ENCODE results near the gene PHACTR4. TPM values are rescaled to one million over a fixed set of nuclear protein-coding genes. Genes with fewer than 3 reads are reported as not detected.
"Not testable (repeated sequence)": the region's sequence is repeated elsewhere in the genome, so short reads cannot be mapped to it uniquely, and the experiment has no call there.

The PHACTR4 gene
- total and polyA plus RNA-seq, 2 experiments from 2014 or later, result 21.5 to 22.1 TPM

GRCh38 chr1:28371010-28371377 lies 1.5 kb downstream of the PHACTR4 start:
- no peak for DNase-seq (ENCODE audit: low spot score)
- Histone ChIP-seq H4K20me1 (ENCODE audit: insufficient read depth, poor library complexity, severe bottlenecking) (no peaks in the 10 kb centered on the region), H3K4me3 (peak overlapping the region; percentile 44), H3K9me3 (ENCODE audit: low read depth) (no peaks in the 10 kb centered on the region), H3K36me3 (replicated peaks; ENCODE audit: insufficient read depth, low read depth) (no peaks in the 10 kb centered on the region), H3K4me1 (ENCODE audit: insufficient read depth) (peaks cover 21% of the 10 kb centered on the region), H3K9me2 (replicated peaks; ENCODE audit: insufficient read depth) (no peaks in the 10 kb centered on the region), H3K79me2 (peaks cover 56% of the 10 kb centered on the region), H3K4me2 (peak overlapping the region; percentile 74), H3K27me3 (no peaks in the 10 kb centered on the region), H3K27ac (peak overlapping the region; percentile 97), H2AFZ (no peak overlapping the region)
- WGBS (ENCODE audit: low lambda C conversion rate, missing lambda C conversion rate), result 86% methylated on average over 5 of the region's 5 CpGs
- TF ChIP-seq EZH2phosphoT487 (IDR thresholded peaks at IDR 0.05; ENCODE audit: low read depth, severe bottlenecking, unreplicated experiment) (no peak), CTCF (IDR thresholded peaks at IDR 0.05; ENCODE audit: poor library complexity) (no peak), EZH2 (IDR thresholded peaks at IDR 0.05; ENCODE audit: borderline replicate concordance) (no peak)

- H3K9me2 ChIP-seq (replicated peaks; ENCODE audit: insufficient read depth); H3K4me2 ChIP-seq; DNase-seq (ENCODE audit: low spot score); H3K36me3 ChIP-seq (replicated peaks; ENCODE audit: insufficient read depth, low read depth); H3K4me3 ChIP-seq; H4K20me1 ChIP-seq (ENCODE audit: insufficient read depth, poor library complexity, severe bottlenecking); H2AFZ ChIP-seq; H3K9me3 ChIP-seq (ENCODE audit: low read depth); H3K27me3 ChIP-seq: not testable (repeated sequence)
- Histone ChIP-seq H3K4me1 (ENCODE audit: insufficient read depth) (peaks cover 21% of the 10 kb centered on the region), H3K27ac (peak overlapping the region; percentile 59), H3K79me2 (peaks cover 81% of the 10 kb centered on the region)
- 87% methylated on average over 7 of the region's 7 CpGs for WGBS (ENCODE audit: low lambda C conversion rate, missing lambda C conversion rate)
Measured at GRCh38 chr1:28373450-28373849, 3.9 kb downstream of the PHACTR4 start.

- H3K4me3 ChIP-seq, result no peak overlapping the region
- H3K9me3 ChIP-seq (ENCODE audit: low read depth), result no peaks in the 10 kb centered on the region
- TF ChIP-seq CTCF (IDR thresholded peaks at IDR 0.05; ENCODE audit: poor library complexity), result no peak
- no peak for TF ChIP-seq EZH2phosphoT487 (IDR thresholded peaks at IDR 0.05; ENCODE audit: low read depth, severe bottlenecking, unreplicated experiment)
- no peak for TF ChIP-seq EZH2 (IDR thresholded peaks at IDR 0.05; ENCODE audit: borderline replicate concordance)
- WGBS (ENCODE audit: low lambda C conversion rate, missing lambda C conversion rate), result 71% methylated on average over 2 of the region's 2 CpGs
- H3K4me1 ChIP-seq (ENCODE audit: insufficient read depth), result peaks cover 21% of the 10 kb centered on the region
- no peak overlapping the region for H2AFZ ChIP-seq
- H3K36me3 ChIP-seq (replicated peaks; ENCODE audit: insufficient read depth, low read depth), result no peaks in the 10 kb centered on the region
- no peaks in the 10 kb centered on the region for H3K9me2 ChIP-seq (replicated peaks; ENCODE audit: insufficient read depth)
- no peaks in the 10 kb centered on the region for H3K27me3 ChIP-seq
- DNase-seq (ENCODE audit: low spot score), result no peak
- peaks cover 2% of the 10 kb centered on the region for H4K20me1 ChIP-seq (ENCODE audit: insufficient read depth, poor library complexity, severe bottlenecking)
- H3K27ac ChIP-seq, result peak overlapping the region; percentile 59
- peaks cover 89% of the 10 kb centered on the region for H3K79me2 ChIP-seq
- H3K4me2 ChIP-seq, result peak overlapping the region; percentile 21
Measured at GRCh38 chr1:28374297-28374696, 4.8 kb downstream of the PHACTR4 start.

GRCh38 chr1:28375598-28375997 lies 6.1 kb downstream of the PHACTR4 start:
- H4K20me1 ChIP-seq (ENCODE audit: insufficient read depth, poor library complexity, severe bottlenecking); H3K9me2 ChIP-seq (replicated peaks; ENCODE audit: insufficient read depth); H3K4me2 ChIP-seq; DNase-seq (ENCODE audit: low spot score); H3K36me3 ChIP-seq (replicated peaks; ENCODE audit: insufficient read depth, low read depth); H3K9me3 ChIP-seq (ENCODE audit: low read depth); H3K27me3 ChIP-seq; H3K4me3 ChIP-seq; H2AFZ ChIP-seq: not testable (repeated sequence)
- peaks cover 97% of the 10 kb centered on the region for H3K79me2 ChIP-seq
- H3K27ac ChIP-seq, result peak overlapping the region; percentile 27
- WGBS (ENCODE audit: low lambda C conversion rate, missing lambda C conversion rate), result 92% methylated on average over 11 of the region's 11 CpGs
- peaks cover 20% of the 10 kb centered on the region for H3K4me1 ChIP-seq (ENCODE audit: insufficient read depth)

GRCh38 chr1:28376195-28376594 lies 6.7 kb downstream of the PHACTR4 start:
- not testable (repeated sequence) for H2AFZ ChIP-seq; H3K4me2 ChIP-seq; DNase-seq (ENCODE audit: low spot score); H3K27ac ChIP-seq; H3K27me3 ChIP-seq; H3K36me3 ChIP-seq (replicated peaks; ENCODE audit: insufficient read depth, low read depth); H3K4me3 ChIP-seq; H3K9me2 ChIP-seq (replicated peaks; ENCODE audit: insufficient read depth); H4K20me1 ChIP-seq (ENCODE audit: insufficient read depth, poor library complexity, severe bottlenecking); H3K9me3 ChIP-seq (ENCODE audit: low read depth)
- peaks cover 97% of the 10 kb centered on the region for H3K79me2 ChIP-seq
- WGBS (ENCODE audit: low lambda C conversion rate, missing lambda C conversion rate), result 100% methylated on average over 2 of the region's 2 CpGs
- peaks cover 15% of the 10 kb centered on the region for H3K4me1 ChIP-seq (ENCODE audit: insufficient read depth)
